ENCODE results near the gene TAAR9. TPM values are rescaled to one million over a fixed set of nuclear protein-coding genes. Genes with fewer than 3 reads are reported as not detected.

The TAAR9 gene
- total RNA-seq, 1 experiment from 2014 or later: not detected

DNA sequence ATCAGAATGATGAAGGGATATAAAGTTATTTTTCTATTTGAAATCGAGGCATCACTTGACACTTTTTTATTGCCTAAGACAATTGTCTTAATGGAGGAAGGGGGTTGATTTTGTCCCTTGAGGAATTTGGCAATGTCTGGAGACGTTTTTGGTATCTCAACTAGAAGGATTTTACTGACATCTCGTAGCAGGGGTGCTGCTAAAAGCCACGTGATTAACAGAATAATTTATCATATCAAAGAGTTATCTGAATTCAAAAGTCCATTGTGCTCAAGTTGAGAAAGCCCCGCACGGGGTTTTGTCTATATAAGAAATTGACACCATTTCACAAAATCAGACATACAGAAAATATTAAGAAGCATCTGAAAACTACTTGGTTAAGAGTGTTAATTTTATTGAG, 30.5 kb downstream of the TAAR9 start:
- ATAC-seq: no peak
- no peak overlapping the region for H2AFZ ChIP-seq (ENCODE audit: low read depth, low read length, poor library complexity, severe bottlenecking)
- TF ChIP-seq CEBPB (IDR thresholded peaks at IDR 0.05; ENCODE audit: low read depth) (no peak), TCF7L2 (IDR thresholded peaks at IDR 0.05; ENCODE audit: borderline replicate concordance, extremely low read depth, insufficient read depth, insufficient read length) (no peak), JUND (IDR thresholded peaks at IDR 0.05) (no peak), CBX3 (IDR thresholded peaks at IDR 0.05; ENCODE audit: low read depth) (no peak), ZNF274 (IDR thresholded peaks at IDR 0.05; ENCODE audit: low read depth, low read length) (no peak), POLR2AphosphoS5 (IDR thresholded peaks at IDR 0.05; ENCODE audit: low read depth, low read length) (no peak), ELF1 (IDR thresholded peaks at IDR 0.05; ENCODE audit: borderline replicate concordance, low read depth) (no peak), SIN3A (IDR thresholded peaks at IDR 0.05; ENCODE audit: low read depth) (no peak), RAD21 (IDR thresholded peaks at IDR 0.05; ENCODE audit: low read depth) (no peak), POLR2A (IDR thresholded peaks at IDR 0.05; ENCODE audit: borderline replicate concordance, extremely low read depth, insufficient read depth, insufficient read length) (no peak)
- TF ChIP-seq, protein P1, sequence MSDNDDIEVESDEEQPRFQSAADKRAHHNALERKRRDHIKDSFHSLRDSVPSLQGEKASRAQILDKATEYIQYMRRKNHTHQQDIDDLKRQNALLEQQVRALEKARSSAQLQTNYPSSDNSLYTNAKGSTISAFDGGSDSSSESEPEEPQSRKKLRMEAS (IDR thresholded peaks at IDR 0.05): no peak
- TF ChIP-seq, protein P2, sequence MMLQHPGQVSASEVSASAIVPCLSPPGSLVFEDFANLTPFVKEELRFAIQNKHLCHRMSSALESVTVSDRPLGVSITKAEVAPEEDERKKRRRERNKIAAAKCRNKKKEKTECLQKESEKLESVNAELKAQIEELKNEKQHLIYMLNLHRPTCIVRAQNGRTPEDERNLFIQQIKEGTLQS (IDR thresholded peaks at IDR 0.05): no peak
- H3K27me3 ChIP-seq (ENCODE audit: insufficient read depth, low read length): no peaks in the 10 kb centered on the region
- no peak overlapping the region for H3K27ac ChIP-seq (ENCODE audit: low read depth, low read length)
- H3K9ac ChIP-seq (ENCODE audit: low read length): no peak overlapping the region
- POLR2A ChIA-PET: no interaction called here
- RAD21 ChIA-PET (ENCODE audit: low non-redundant PET in 1 of 2, low total read pairs in 2 of 2, uncharacterized antibody in 2 of 2, unreplicated experiment in 2 of 2): no interaction called here
- no peaks in the 10 kb centered on the region for H3K9me3 ChIP-seq (ENCODE audit: control insufficient read depth in 1 of 2, insufficient read depth in 1 of 2, low read depth in 1 of 2, low read length in 2 of 2)
- no peaks in the 10 kb centered on the region for H4K20me1 ChIP-seq (ENCODE audit: insufficient read depth)
- no peaks in the 10 kb centered on the region for H3K4me1 ChIP-seq (ENCODE audit: control insufficient read depth in 1 of 2, insufficient read depth in 2 of 2, low read length in 2 of 2)
- H3K4me2 ChIP-seq (ENCODE audit: low read length): no peak overlapping the region
- no TSS peak for BruUV-seq (replicated peaks)
- no peak for DNase-seq (ENCODE audit: low read depth, low spot score)
- CTCF ChIA-PET: no interaction called here
- H3K9me2 ChIP-seq (ENCODE audit: insufficient read depth): no peaks in the 10 kb centered on the region
- intact Hi-C loops (cut with micrococcal nuclease): no loop called here
- no peaks in the 10 kb centered on the region for H3K79me2 ChIP-seq (ENCODE audit: insufficient read depth, low read length)
- H3K4me3 ChIP-seq (replicated peaks in 1 of 2; ENCODE audit: low read depth in 1 of 2, low read length in 2 of 2): no peak overlapping the region
- no peaks in the 10 kb centered on the region for H3K36me3 ChIP-seq (ENCODE audit: control insufficient read depth in 1 of 2, insufficient read depth in 2 of 2, low read length in 2 of 2)

DNA sequence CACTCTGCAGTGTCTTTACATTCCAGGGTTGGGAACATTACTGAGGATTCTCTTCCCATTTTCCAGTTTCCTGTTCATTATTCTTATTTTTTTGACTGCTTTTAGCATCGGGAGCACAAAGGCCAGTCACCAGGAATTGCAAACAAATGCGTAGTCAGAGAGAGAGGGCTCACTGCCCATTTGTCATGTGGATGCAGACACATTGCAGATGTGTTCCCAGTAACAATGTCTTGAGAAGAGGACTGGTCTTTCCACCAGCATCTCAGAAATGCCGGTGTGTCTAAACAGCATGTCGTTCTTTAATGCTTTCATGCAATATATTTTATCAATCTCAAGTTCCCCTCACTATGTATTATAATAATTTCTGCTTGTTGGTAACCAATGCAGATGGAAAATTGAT, 31.1 kb downstream of the TAAR9 start:
- ChIA-PET RAD21 (ENCODE audit: low non-redundant PET in 1 of 2, low total read pairs in 2 of 2, uncharacterized antibody in 2 of 2, unreplicated experiment in 2 of 2) (no interaction called here), CTCF (no interaction called here)
- TF ChIP-seq SP1 (IDR thresholded peaks at IDR 0.05; ENCODE audit: low read depth) (no peak), SRF (IDR thresholded peaks at IDR 0.05; ENCODE audit: low read depth) (no peak), FOSL1 (IDR thresholded peaks at IDR 0.05; ENCODE audit: low read depth) (no peak), TCF7L2 (IDR thresholded peaks at IDR 0.05; ENCODE audit: borderline replicate concordance, extremely low read depth, insufficient read depth, insufficient read length) (no peak), JUND (IDR thresholded peaks at IDR 0.05) (no peak), ZNF274 (IDR thresholded peaks at IDR 0.05; ENCODE audit: low read depth, low read length) (no peak), CBX3 (IDR thresholded peaks at IDR 0.05; ENCODE audit: low read depth) (no peak), ELF1 (IDR thresholded peaks at IDR 0.05; ENCODE audit: borderline replicate concordance, low read depth) (no peak), CEBPB (IDR thresholded peaks at IDR 0.05; ENCODE audit: low read depth) (no peak), YY1 (IDR thresholded peaks at IDR 0.05; ENCODE audit: extremely low read depth, insufficient replicate concordance, low read depth, low read length) (no peak)
- TF ChIP-seq, protein P3, sequence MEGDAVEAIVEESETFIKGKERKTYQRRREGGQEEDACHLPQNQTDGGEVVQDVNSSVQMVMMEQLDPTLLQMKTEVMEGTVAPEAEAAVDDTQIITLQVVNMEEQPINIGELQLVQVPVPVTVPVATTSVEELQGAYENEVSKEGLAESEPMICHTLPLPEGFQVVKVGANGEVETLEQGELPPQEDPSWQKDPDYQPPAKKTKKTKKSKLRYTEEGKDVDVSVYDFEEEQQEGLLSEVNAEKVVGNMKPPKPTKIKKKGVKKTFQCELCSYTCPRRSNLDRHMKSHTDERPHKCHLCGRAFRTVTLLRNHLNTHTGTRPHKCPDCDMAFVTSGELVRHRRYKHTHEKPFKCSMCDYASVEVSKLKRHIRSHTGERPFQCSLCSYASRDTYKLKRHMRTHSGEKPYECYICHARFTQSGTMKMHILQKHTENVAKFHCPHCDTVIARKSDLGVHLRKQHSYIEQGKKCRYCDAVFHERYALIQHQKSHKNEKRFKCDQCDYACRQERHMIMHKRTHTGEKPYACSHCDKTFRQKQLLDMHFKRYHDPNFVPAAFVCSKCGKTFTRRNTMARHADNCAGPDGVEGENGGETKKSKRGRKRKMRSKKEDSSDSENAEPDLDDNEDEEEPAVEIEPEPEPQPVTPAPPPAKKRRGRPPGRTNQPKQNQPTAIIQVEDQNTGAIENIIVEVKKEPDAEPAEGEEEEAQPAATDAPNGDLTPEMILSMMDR (IDR thresholded peaks at IDR 0.05 in 2 of 3, conservative IDR thresholded peaks at IDR 0.05 in 1 of 3; ENCODE audit: borderline replicate concordance in 1 of 3, insufficient read depth in 1 of 3, low read depth in 2 of 3, low read length in 2 of 3): no peak
- TF ChIP-seq, protein P1 (IDR thresholded peaks at IDR 0.05): no peak

More for the DNA sequence above, 31.1 kb downstream of the TAAR9 start:
- Histone ChIP-seq H3K27me3 (ENCODE audit: insufficient read depth, low read length) (no peaks in the 10 kb centered on the region), H3K36me3 (ENCODE audit: control insufficient read depth in 1 of 2, insufficient read depth in 2 of 2, low read length in 2 of 2) (no peaks in the 10 kb centered on the region), H3K4me1 (ENCODE audit: control insufficient read depth in 1 of 2, insufficient read depth in 2 of 2, low read length in 2 of 2) (no peaks in the 10 kb centered on the region), H3K4me2 (ENCODE audit: low read length) (no peak overlapping the region), H3K9ac (ENCODE audit: low read length) (no peak overlapping the region), H3K9me3 (ENCODE audit: control insufficient read depth in 1 of 2, insufficient read depth in 1 of 2, low read depth in 1 of 2, low read length in 2 of 2) (no peaks in the 10 kb centered on the region), H2AFZ (ENCODE audit: low read depth, low read length, poor library complexity, severe bottlenecking) (no peak overlapping the region), H3K27ac (ENCODE audit: low read depth, low read length) (no peak overlapping the region), H3K4me3 (replicated peaks in 1 of 2; ENCODE audit: low read depth in 1 of 2, low read length in 2 of 2) (no peak overlapping the region), H4K20me1 (ENCODE audit: insufficient read depth) (no peaks in the 10 kb centered on the region), H3K79me2 (ENCODE audit: insufficient read depth, low read length) (no peaks in the 10 kb centered on the region), H3K9me2 (ENCODE audit: insufficient read depth) (no peaks in the 10 kb centered on the region)
- BruUV-seq (replicated peaks): no TSS peak
- POLR2A ChIA-PET: no interaction called here
- no peak for ATAC-seq
- intact Hi-C loops (cut with micrococcal nuclease): no loop called here
- DNase-seq (ENCODE audit: low read depth, low spot score): no peak
